Measurements from ENCODE around the gene TSC22D4. TPM values are rescaled to one million over a fixed set of nuclear protein-coding genes. Genes with fewer than 3 reads are reported as not detected.
"Not testable (repeated sequence)": the region's sequence is repeated elsewhere in the genome, so short reads cannot be mapped to it uniquely, and the experiment has no call there.

The TSC22D4 gene
- total RNA-seq, 1 donor from 2014 or later: 25.8 TPM

- no peak for DNase-seq (ENCODE audit: low read depth in 2 of 2)
These were observed 2.8 kb downstream of the TSC22D4 start for GRCh38 chr7:100476101-100476780.

GRCh38 chr7:100475549-100475948, 3.5 kb downstream of the TSC22D4 start:
- DNase-seq (ENCODE audit: low read depth in 2 of 2): no peak

GRCh38 chr7:100472854-100473499, 6.0 kb downstream of the TSC22D4 start:
- DNase-seq (ENCODE audit: low read depth in 2 of 2): peak; percentile 26 to 52

GRCh38 chr7:100472121-100472851, 6.7 kb downstream of the TSC22D4 start:
- no peak for DNase-seq (ENCODE audit: low read depth in 2 of 2)

GRCh38 chr7:100471021-100471420, 8.0 kb downstream of the TSC22D4 start:
- DNase-seq (ENCODE audit: low read depth in 2 of 2): no peak

- DNase-seq (ENCODE audit: low read depth in 2 of 2): peak; percentile 74 to 84
These were observed 9.6 kb downstream of the TSC22D4 start for GRCh38 chr7:100469227-100470044.

- DNase-seq (ENCODE audit: low read depth in 2 of 2): no peak
These were observed 11.2 kb downstream of the TSC22D4 start for GRCh38 chr7:100467638-100468373.

- no peak for DNase-seq (ENCODE audit: low read depth in 2 of 2)
These were observed 12.1 kb downstream of the TSC22D4 start for GRCh38 chr7:100466653-100467605.

- peak; percentile 79 to 84 for DNase-seq (ENCODE audit: low read depth in 2 of 2)
These were observed 13.2 kb downstream of the TSC22D4 start for GRCh38 chr7:100465702-100466311.

- DNase-seq (ENCODE audit: low read depth in 2 of 2): no peak
These were observed 13.7 kb downstream of the TSC22D4 start for GRCh38 chr7:100465299-100465698.

GRCh38 chr7:100464791-100465190, 14.2 kb downstream of the TSC22D4 start:
- no peak for DNase-seq (ENCODE audit: low read depth in 2 of 2)

GRCh38 chr7:100464210-100464660, 14.8 kb downstream of the TSC22D4 start, which contains the start of gene SPACDR:
Gene SPACDR (minus strand): TSS chr7:100464260. CDS start chr7:100464025, 235 bp downstream.
- DNase-seq (ENCODE audit: low read depth in 2 of 2): peak in 1 of 2 donors; percentile 52

- no peak for DNase-seq (ENCODE audit: low read depth in 2 of 2)
These were observed 22.0 kb downstream of the TSC22D4 start for GRCh38 chr7:100457033-100457432.

GRCh38 chr7:100456562-100456961, 22.5 kb downstream of the TSC22D4 start:
- no peak for DNase-seq (ENCODE audit: low read depth in 2 of 2)

GRCh38 chr7:100455206-100455605, 23.8 kb downstream of the TSC22D4 start:
- no peak for DNase-seq (ENCODE audit: low read depth in 2 of 2)

GRCh38 chr7:100453854-100454253, 25.2 kb downstream of the TSC22D4 start:
- not testable (repeated sequence) for DNase-seq (ENCODE audit: low read depth in 2 of 2)

GRCh38 chr7:100452513-100452912, 26.5 kb downstream of the TSC22D4 start:
- no peak for DNase-seq (ENCODE audit: low read depth in 2 of 2)

GRCh38 chr7:100449190-100449795, 29.7 kb downstream of the TSC22D4 start:
- peak in 1 of 2 donors; percentile 47 for DNase-seq (ENCODE audit: low read depth in 2 of 2)

GRCh38 chr7:100447363-100447762, 31.7 kb downstream of the TSC22D4 start:
- DNase-seq (ENCODE audit: low read depth in 2 of 2): not testable (repeated sequence)

Measured in lung microvascular endothelial cell (primary cell).